Osteocyte (in vitro differentiated cells): Measurements from ENCODE around the gene TGFBR1. TPM values are rescaled to one million over a fixed set of nuclear protein-coding genes. Genes with fewer than 3 reads are reported as not detected.

Experiments
- DNase-seq: peaks from one replicate; pipeline ENCODE4 v3.0.0; 2021; ENCODE audit warnings: mixed read lengths; ENCODE audit not compliant: unreplicated experiment; ENCODE audit errors: extremely low spot score
- H3K27ac Mint-ChIP-seq: one replicate; pipeline ENCODE4 v1.8.0; 2021; ENCODE audit warnings: mild to moderate bottlenecking, mixed read lengths; ENCODE audit not compliant: unreplicated experiment
- H3K27me3 Mint-ChIP-seq: one replicate; pipeline ENCODE4 v1.8.0; 2021; ENCODE audit warnings: mixed read lengths; ENCODE audit not compliant: unreplicated experiment
- H3K36me3 Mint-ChIP-seq: one replicate; pipeline ENCODE4 v1.8.0; 2021; ENCODE audit warnings: mixed read lengths; ENCODE audit not compliant: unreplicated experiment
- H3K4me1 Mint-ChIP-seq: one replicate; pipeline ENCODE4 v1.8.0; 2021; ENCODE audit warnings: mixed read lengths; ENCODE audit not compliant: unreplicated experiment
- H3K4me3 Mint-ChIP-seq: one replicate; pipeline ENCODE4 v1.8.0; 2021; ENCODE audit warnings: mild to moderate bottlenecking, moderate library complexity, mixed read lengths; ENCODE audit not compliant: unreplicated experiment
- H3K9me3 Mint-ChIP-seq: one replicate; pipeline ENCODE4 v1.8.0; 2021; ENCODE audit warnings: mixed read lengths; ENCODE audit not compliant: unreplicated experiment
- total RNA-seq: library from RNA; stranded (reverse); gene quantifications from 2 replicates; pipeline ENCODE4 v1.2.1, GENCODE V29; 2021
- TF ChIP-seq, protein P1 (sequence below): fragments of 200-600 bp; sonication (generic); IDR thresholded peaks from 2 replicates; pipeline ENCODE4 v1.5.0; 2021; ENCODE audit warnings: antibody characterized with exemption, mild to moderate bottlenecking, moderate library complexity

The TGFBR1 gene
- total RNA-seq, 1 donor from 2014 or later = 56.7 TPM

DNA sequence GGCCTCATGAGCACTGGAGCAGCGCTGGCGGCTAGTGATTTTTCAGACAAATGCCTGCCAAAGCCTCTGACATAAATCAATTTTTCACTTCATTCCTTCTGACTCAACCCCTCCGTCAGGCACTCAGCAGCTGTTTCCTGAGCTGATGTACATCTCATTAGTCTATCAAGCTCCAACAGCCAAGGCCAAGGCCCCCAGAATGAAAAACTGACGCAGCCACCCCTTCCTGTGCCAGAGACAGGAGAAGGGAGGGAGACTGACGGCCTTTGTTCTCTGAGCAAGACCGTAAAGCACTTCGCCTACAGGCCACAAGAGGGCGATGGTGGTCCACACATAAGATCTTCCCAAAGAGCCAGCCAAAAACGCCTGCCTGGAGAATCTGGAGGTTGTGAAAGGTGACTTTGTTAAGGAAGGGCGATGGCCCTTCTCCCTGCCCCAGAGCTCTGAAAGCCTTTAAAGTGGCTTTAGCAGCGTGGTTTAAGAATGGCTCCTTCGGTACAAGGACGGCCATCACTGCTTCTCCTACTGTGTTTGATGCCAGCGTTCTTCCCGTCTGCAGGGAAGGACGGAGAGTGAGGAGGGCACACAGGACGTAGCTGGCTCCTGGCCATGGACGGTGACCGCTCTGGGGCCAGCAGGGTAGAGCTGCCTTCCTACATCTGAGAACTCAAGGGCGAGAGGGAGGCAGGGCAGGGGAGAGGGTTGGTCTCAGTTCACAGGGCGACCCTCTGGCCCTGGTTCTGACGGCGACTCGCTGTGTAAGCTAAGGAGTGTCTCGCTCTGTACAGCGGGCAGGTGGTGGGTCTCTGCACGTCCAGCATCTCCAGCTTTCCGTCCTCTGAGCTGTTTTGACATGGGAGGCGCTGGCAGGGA, 79.8 kb downstream of the TGFBR1 start:
- Mint-ChIP-seq H3K4me3 (no peak overlapping the region), H3K27me3 (peaks cover 29% of the 10 kb centered on the region), H3K4me1 (peaks cover 2% of the 10 kb centered on the region), H3K9me3 (no peaks in the 10 kb centered on the region), H3K36me3 (no peaks in the 10 kb centered on the region), H3K27ac (peak overlapping the region; percentile 58)
- TF ChIP-seq, protein P1, sequence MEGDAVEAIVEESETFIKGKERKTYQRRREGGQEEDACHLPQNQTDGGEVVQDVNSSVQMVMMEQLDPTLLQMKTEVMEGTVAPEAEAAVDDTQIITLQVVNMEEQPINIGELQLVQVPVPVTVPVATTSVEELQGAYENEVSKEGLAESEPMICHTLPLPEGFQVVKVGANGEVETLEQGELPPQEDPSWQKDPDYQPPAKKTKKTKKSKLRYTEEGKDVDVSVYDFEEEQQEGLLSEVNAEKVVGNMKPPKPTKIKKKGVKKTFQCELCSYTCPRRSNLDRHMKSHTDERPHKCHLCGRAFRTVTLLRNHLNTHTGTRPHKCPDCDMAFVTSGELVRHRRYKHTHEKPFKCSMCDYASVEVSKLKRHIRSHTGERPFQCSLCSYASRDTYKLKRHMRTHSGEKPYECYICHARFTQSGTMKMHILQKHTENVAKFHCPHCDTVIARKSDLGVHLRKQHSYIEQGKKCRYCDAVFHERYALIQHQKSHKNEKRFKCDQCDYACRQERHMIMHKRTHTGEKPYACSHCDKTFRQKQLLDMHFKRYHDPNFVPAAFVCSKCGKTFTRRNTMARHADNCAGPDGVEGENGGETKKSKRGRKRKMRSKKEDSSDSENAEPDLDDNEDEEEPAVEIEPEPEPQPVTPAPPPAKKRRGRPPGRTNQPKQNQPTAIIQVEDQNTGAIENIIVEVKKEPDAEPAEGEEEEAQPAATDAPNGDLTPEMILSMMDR = peak; percentile 94
- peak; percentile 90 for DNase-seq

DNA sequence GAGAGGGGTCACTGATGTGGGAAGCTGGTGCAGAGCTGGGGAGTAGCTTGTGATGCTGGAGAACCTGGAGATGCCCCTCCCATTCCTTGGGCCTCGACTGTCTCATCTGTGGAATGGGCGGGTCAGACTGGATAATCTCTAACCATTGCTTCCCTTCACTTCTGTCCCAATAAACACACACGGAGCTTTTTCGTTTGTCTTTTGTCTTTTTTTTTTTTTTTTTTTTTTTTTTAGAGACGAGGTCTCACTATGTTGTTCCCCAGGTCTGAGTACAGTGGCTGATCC, 80.4 kb downstream of the TGFBR1 start:
- Mint-ChIP-seq H3K27ac (no peak overlapping the region), H3K4me3 (no peak overlapping the region), H3K27me3 (peaks cover 30% of the 10 kb centered on the region), H3K9me3 (no peaks in the 10 kb centered on the region), H3K4me1 (peaks cover 6% of the 10 kb centered on the region), H3K36me3 (no peaks in the 10 kb centered on the region)
- TF ChIP-seq, protein P1 = no peak
- no peak for DNase-seq

DNA sequence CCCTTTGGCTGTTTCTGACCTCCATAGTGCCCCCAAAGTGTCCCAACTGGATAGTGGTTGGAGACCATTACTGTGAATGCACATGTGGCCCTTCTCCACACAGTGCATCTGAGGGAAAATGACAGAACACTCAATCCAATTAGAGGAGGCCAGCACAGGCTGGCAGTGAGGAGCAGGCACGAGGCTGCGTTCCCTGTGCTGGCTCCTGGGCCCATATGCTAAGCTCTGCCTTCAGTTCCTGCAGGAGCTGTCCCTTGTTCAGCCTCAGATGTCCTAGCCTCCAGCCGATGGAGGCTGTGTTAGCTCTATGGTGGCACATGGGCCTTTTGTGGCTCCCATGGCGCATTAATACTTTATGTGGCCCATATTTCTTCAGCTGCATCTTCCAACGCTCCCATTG, 81.0 kb downstream of the TGFBR1 start:
- Mint-ChIP-seq H3K4me1 (peaks cover 6% of the 10 kb centered on the region), H3K36me3 (no peaks in the 10 kb centered on the region), H3K9me3 (no peaks in the 10 kb centered on the region), H3K27ac (no peak overlapping the region), H3K4me3 (no peak overlapping the region), H3K27me3 (peaks cover 36% of the 10 kb centered on the region)
- DNase-seq = no peak
- TF ChIP-seq, protein P1 = no peak

DNA sequence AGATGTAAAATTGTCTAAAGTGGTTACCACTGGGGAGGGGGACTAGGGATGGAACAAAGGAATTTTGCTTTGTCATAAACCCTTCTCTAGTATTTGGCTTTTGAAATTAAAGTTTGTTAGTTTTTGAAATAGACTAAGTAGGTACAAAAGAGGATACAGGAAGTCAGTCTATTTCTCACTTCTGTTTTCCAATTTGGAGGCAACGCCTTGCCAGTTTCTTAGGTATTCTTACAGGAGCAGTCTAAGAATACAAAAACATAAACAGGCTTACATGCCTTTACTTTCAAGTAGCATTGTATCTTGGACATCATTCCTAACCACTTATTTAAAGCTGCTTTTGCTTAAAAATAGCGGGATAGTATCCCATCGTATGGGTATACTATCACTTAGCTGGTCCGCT, 82.4 kb downstream of the TGFBR1 start:
- Mint-ChIP-seq H3K27ac (no peak overlapping the region), H3K27me3 (peaks cover 48% of the 10 kb centered on the region), H3K9me3 (no peaks in the 10 kb centered on the region)

DNA sequence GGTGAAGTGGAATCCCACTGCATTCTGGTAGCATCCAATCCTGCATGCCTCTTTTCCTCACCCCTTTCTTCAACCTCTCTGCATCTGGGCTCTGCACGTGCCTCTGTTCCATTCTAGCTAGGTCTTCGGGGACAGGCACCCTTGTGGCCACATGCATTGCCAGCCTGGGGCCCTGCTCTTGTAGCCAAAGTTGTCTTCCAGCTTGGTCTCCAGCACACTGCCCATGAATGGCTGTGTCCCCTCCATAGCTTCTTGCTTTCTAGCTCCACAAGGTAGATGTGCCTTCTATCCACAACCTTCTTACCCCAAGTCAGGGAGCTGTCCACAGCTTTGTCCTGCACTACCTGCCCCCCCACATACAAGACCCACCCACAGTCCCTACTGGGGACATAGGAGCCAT, 84.3 kb downstream of the TGFBR1 start:
- TF ChIP-seq, protein P1 = no peak
- Mint-ChIP-seq H3K27ac (no peak overlapping the region), H3K36me3 (no peaks in the 10 kb centered on the region), H3K4me1 (peaks cover 6% of the 10 kb centered on the region), H3K4me3 (no peak overlapping the region), H3K27me3 (peaks cover 61% of the 10 kb centered on the region), H3K9me3 (no peaks in the 10 kb centered on the region)
- DNase-seq = no peak

More for the DNA sequence above, 82.4 kb downstream of the TGFBR1 start:
- TF ChIP-seq, protein P1 = no peak
- no peak overlapping the region for H3K4me3 Mint-ChIP-seq
- H3K36me3 Mint-ChIP-seq = no peaks in the 10 kb centered on the region
- no peak for DNase-seq
- H3K4me1 Mint-ChIP-seq = peaks cover 6% of the 10 kb centered on the region
